SU-DHL-6 (cell line): Measurements from ENCODE around the gene ADD3.

Source experiments
- H2AFZ ChIP-seq: fragments of 200-600 bp; sonication (generic); 2 replicates; pipeline ENCODE4 v1.6.1; 2014; ENCODE audit warnings: low read depth, mild to moderate bottlenecking, moderate library complexity, mixed read lengths, antibody characterized with exemption, low read length; ENCODE audit not compliant: severe bottlenecking
- H3F3A ChIP-seq: fragments of 200-600 bp; shearing (Covaris generic); 2 replicates; pipeline ENCODE4 v1.6.0; 2016; ENCODE audit warnings: antibody characterized with exemption, mild to moderate bottlenecking; ENCODE audit not compliant: insufficient read depth
- H3K27ac ChIP-seq: fragments of 200-600 bp; sonication (generic); 2 replicates; pipeline ENCODE4 v1.5.1; 2016; ENCODE audit warnings: low read depth, mild to moderate bottlenecking, low read length, moderate library complexity, mixed read lengths
- H3K27me3 ChIP-seq: fragments of 200-600 bp; sonication (generic), shearing (Covaris generic); 2 replicates; pipeline ENCODE4 v1.6.0; 2014; ENCODE audit warnings: mild to moderate bottlenecking, low read length
- H3K36me3 ChIP-seq: fragments of 200-600 bp; sonication (generic); 2 replicates; pipeline ENCODE4 v1.6.1; 2014; ENCODE audit warnings: mild to moderate bottlenecking, low read length, mixed read lengths
- H3K4me2 ChIP-seq: fragments of 300-600, 200-600 bp; shearing (Covaris generic), sonication (generic); 2 replicates; pipeline ENCODE4 v1.6.0; 2014; ENCODE audit warnings: low read length, low read depth, mild to moderate bottlenecking; ENCODE audit not compliant: poor library complexity, severe bottlenecking
- H3K4me3 ChIP-seq: fragments of 200-600 bp; sonication (generic); 2 replicates; pipeline ENCODE4 v1.5.1; 2014; ENCODE audit warnings: antibody characterized with exemption, low read length, mild to moderate bottlenecking, mixed read lengths; ENCODE audit not compliant: insufficient read depth, poor library complexity, severe bottlenecking
- H3K79me2 ChIP-seq: fragments of 200-600 bp; sonication (generic); 2 replicates; pipeline ENCODE4 v1.6.1; 2014; ENCODE audit warnings: mild to moderate bottlenecking, low read length, moderate library complexity; ENCODE audit not compliant: insufficient read depth
- H3K9ac ChIP-seq: fragments of 200-600 bp; sonication (generic); 2 replicates; pipeline ENCODE4 v1.7.0; 2014; ENCODE audit warnings: mild to moderate bottlenecking, low read length
- H3K9me2 ChIP-seq: fragments of 200-600 bp; sonication (generic); replicated peaks from 2 replicates; pipeline ENCODE4 v1.6.1; 2014; ENCODE audit warnings: low read length; ENCODE audit not compliant: insufficient read depth
- H3K9me3 ChIP-seq: fragments of 200-600 bp; sonication (generic); 2 replicates; pipeline ENCODE4 v1.6.1; 2014; ENCODE audit warnings: low read length, mixed read lengths; ENCODE audit not compliant: insufficient read depth
- H4K20me1 ChIP-seq: fragments of 200-600 bp; sonication (generic); 2 replicates; pipeline ENCODE4 v1.6.1; 2014; ENCODE audit warnings: low read depth, mild to moderate bottlenecking, antibody characterized with exemption, low read length, moderate library complexity, mixed read lengths
- EZH2phosphoT487 ChIP-seq: fragments of 200-600 bp; sonication (generic), shearing (Covaris generic); conservative IDR thresholded peaks from 2 replicates; pipeline ENCODE4 v1.6.1; 2018; ENCODE audit warnings: mild to moderate bottlenecking, antibody characterized with exemption, low read length, moderate library complexity, mixed read lengths
- TF ChIP-seq, protein P1 (sequence below): fragments of 200-600 bp; sonication (generic); IDR thresholded peaks from one replicate; pipeline ENCODE4 v1.5.1; 2017; ENCODE audit warnings: antibody characterized with exemption, mild to moderate bottlenecking, low read length, moderate library complexity; ENCODE audit not compliant: insufficient read depth, poor library complexity, severe bottlenecking

Gene ADD3

DNA sequence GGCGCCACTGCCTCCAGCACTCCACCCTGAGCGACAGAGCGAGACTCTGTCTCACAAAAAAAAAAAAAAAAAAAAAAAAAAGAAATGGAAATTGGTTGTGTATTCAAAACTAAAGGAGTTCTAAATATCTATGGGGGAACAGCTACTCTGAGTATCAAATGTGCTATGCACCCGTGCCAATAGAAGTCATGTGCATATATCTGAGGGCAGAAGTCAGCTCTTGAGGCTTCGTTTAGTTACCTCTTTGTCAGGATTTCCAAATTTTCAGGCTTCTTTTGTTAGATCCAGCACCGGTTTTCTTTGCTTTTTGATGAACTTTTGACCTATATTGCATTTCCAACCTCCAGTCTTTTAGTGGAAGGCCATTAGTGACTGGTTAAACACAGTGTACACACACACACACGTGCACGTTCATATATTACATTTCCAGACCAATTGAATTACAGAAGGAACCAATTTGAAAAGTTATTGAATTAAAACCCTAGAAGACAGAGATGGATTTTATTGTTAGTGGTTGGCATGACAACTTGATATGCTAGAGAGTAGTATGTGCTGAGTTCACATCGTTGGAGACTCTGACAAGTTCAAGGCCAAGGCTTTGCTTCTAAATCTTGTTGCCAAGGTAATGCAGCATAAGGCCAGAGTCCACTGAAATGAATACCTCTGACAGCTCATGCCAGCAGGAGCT is 33.1 kb upstream of the ADD3 start:
- TF ChIP-seq, protein P1, sequence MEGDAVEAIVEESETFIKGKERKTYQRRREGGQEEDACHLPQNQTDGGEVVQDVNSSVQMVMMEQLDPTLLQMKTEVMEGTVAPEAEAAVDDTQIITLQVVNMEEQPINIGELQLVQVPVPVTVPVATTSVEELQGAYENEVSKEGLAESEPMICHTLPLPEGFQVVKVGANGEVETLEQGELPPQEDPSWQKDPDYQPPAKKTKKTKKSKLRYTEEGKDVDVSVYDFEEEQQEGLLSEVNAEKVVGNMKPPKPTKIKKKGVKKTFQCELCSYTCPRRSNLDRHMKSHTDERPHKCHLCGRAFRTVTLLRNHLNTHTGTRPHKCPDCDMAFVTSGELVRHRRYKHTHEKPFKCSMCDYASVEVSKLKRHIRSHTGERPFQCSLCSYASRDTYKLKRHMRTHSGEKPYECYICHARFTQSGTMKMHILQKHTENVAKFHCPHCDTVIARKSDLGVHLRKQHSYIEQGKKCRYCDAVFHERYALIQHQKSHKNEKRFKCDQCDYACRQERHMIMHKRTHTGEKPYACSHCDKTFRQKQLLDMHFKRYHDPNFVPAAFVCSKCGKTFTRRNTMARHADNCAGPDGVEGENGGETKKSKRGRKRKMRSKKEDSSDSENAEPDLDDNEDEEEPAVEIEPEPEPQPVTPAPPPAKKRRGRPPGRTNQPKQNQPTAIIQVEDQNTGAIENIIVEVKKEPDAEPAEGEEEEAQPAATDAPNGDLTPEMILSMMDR = no peak
- TF ChIP-seq EZH2phosphoT487 = no peak
- Histone ChIP-seq H3K36me3 (no peaks in the 10 kb centered on the region), H3K9me3 (no peaks in the 10 kb centered on the region), H3K27ac (no peak overlapping the region), H3K9me2 (no peaks in the 10 kb centered on the region), H3K27me3 (no peaks in the 10 kb centered on the region), H3K79me2 (no peaks in the 10 kb centered on the region), H3F3A (no peaks in the 10 kb centered on the region), H3K9ac (no peak overlapping the region), H2AFZ (no peak overlapping the region), H4K20me1 (no peaks in the 10 kb centered on the region), H3K4me3 (no peak overlapping the region), H3K4me2 (no peak overlapping the region)

- Histone ChIP-seq H3K9me2 (no peaks in the 10 kb centered on the region), H3K27ac (no peak overlapping the region), H4K20me1 (no peaks in the 10 kb centered on the region), H2AFZ (no peak overlapping the region), H3K9ac (no peak overlapping the region), H3K79me2 (no peaks in the 10 kb centered on the region), H3K4me2 (no peak overlapping the region), H3K36me3 (no peaks in the 10 kb centered on the region), H3K27me3 (no peaks in the 10 kb centered on the region), H3K4me3 (no peak overlapping the region), H3F3A (no peaks in the 10 kb centered on the region), H3K9me3 (no peaks in the 10 kb centered on the region)
- TF ChIP-seq, protein P1 = no peak
Measured at GRCh38 chr10:109975244-109976190, 32.3 kb upstream of the ADD3 start.

- Histone ChIP-seq H3F3A (no peaks in the 10 kb centered on the region), H2AFZ (no peak overlapping the region), H3K79me2 (no peaks in the 10 kb centered on the region), H3K4me2 (no peak overlapping the region), H3K9me3 (no peaks in the 10 kb centered on the region), H3K36me3 (no peaks in the 10 kb centered on the region), H3K9me2 (no peaks in the 10 kb centered on the region), H4K20me1 (no peaks in the 10 kb centered on the region), H3K27me3 (no peaks in the 10 kb centered on the region), H3K9ac (no peak overlapping the region), H3K4me3 (no peak overlapping the region), H3K27ac (no peak overlapping the region)
- TF ChIP-seq, protein P1 = no peak
- TF ChIP-seq EZH2phosphoT487 = no peak
Measured at GRCh38 chr10:109976681-109977080, 31.1 kb upstream of the ADD3 start.
